Ishikawa (cell line): ENCODE results near the gene GHITM.

Experiments used
- CEBPB ChIP-seq: IDR thresholded peaks from 2 replicates; pipeline ENCODE4 v1.6.1; 2012
- CREB1 ChIP-seq: IDR thresholded peaks from 2 replicates; pipeline ENCODE4 v1.6.1; 2012; ENCODE audit warnings: low read depth
- EGR1 ChIP-seq: IDR thresholded peaks from 2 replicates; pipeline ENCODE4 v1.6.1; 2012
- EP300 ChIP-seq: IDR thresholded peaks from 2 replicates; pipeline ENCODE4 v1.6.1; 2012; ENCODE audit warnings: borderline replicate concordance
- FOXM1 ChIP-seq: IDR thresholded peaks from 2 replicates; pipeline ENCODE4 v1.6.1; 2012; ENCODE audit warnings: low read depth, borderline replicate concordance
- MAX ChIP-seq: IDR thresholded peaks from 2 replicates; pipeline ENCODE4 v1.6.1; 2012
- NFIC ChIP-seq: IDR thresholded peaks from 2 replicates; pipeline ENCODE4 v1.6.1; 2012
- RAD21 ChIP-seq: IDR thresholded peaks from 2 replicates; pipeline ENCODE4 v1.6.1; 2012; ENCODE audit warnings: low read depth
- REST ChIP-seq: IDR thresholded peaks from 2 replicates; pipeline ENCODE4 v1.6.1; 2012; ENCODE audit warnings: low read depth, mild to moderate bottlenecking
- TAF1 ChIP-seq: IDR thresholded peaks from 2 replicates; pipeline ENCODE4 v1.6.1; 2012; ENCODE audit warnings: low read depth, mild to moderate bottlenecking
- TCF12 ChIP-seq: IDR thresholded peaks from 2 replicates; pipeline ENCODE4 v1.6.1; 2012; ENCODE audit warnings: low read depth
- TEAD4 ChIP-seq: IDR thresholded peaks from 2 replicates; pipeline ENCODE4 v1.6.1; 2012
- USF1 ChIP-seq: IDR thresholded peaks from 2 replicates; pipeline ENCODE4 v1.6.1; 2012
- YY1 ChIP-seq: IDR thresholded peaks from 2 replicates; pipeline ENCODE4 v1.6.1; 2012; ENCODE audit warnings: low read depth
- ZBTB7A ChIP-seq: IDR thresholded peaks from 2 replicates; pipeline ENCODE4 v1.6.1; 2012; ENCODE audit warnings: low read depth

Gene GHITM

GRCh38 chr10:84139126-84140035 lies at the start of gene GHITM:
GHITM (plus strand) TSS chr10:84139509; CDS start chr10:84141501, 1,992 bp downstream.
- TF ChIP-seq EGR1 (peak; percentile 91), REST (no peak), NFIC (0 out of 2 replicates have a peak, but pooled peaks have one; percentile 6), CREB1 (peak; percentile 99), YY1 (peak; percentile 100), TCF12 (peak; percentile 68), TAF1 (peak; percentile 91), USF1 (no peak; the same call in 1 of the 2 replicates), FOXM1 (no peak; the same call in 1 of the 2 replicates), RAD21 (no peak), EP300 (no peak), ZBTB7A (no peak), MAX (peak; percentile 70), CEBPB (peak; percentile 86), TEAD4 (0 out of 2 replicates have a peak, but pooled peaks have one; percentile 7)

- TF ChIP-seq TEAD4 (no peak), RAD21 (no peak)
Observed at GRCh38 chr10:84095811-84096497, 43.4 kb upstream of the GHITM start.

GRCh38 chr10:84097787-84098353 lies 41.4 kb upstream of the GHITM start:
- TF ChIP-seq TAF1 (no peak), RAD21 (peak; percentile 59)

GRCh38 chr10:84098667-84099066 lies 40.6 kb upstream of the GHITM start:
- TF ChIP-seq RAD21 (no peak), EGR1 (no peak), REST (no peak), CEBPB (no peak), MAX (no peak), CREB1 (no peak), TCF12 (no peak), NFIC (no peak), TAF1 (no peak), ZBTB7A (no peak), TEAD4 (no peak), YY1 (no peak), FOXM1 (no peak), EP300 (no peak), USF1 (no peak)

GRCh38 chr10:84101042-84101441 lies 38.3 kb upstream of the GHITM start:
- TF ChIP-seq MAX, result no peak
- TF ChIP-seq CREB1, result no peak
- no peak for TF ChIP-seq ZBTB7A
- TF ChIP-seq RAD21, result no peak
- TF ChIP-seq FOXM1, result no peak

- TF ChIP-seq MAX, result no peak
- no peak for TF ChIP-seq YY1
- no peak for TF ChIP-seq REST
- TF ChIP-seq FOXM1, result no peak
- no peak for TF ChIP-seq CEBPB
- no peak for TF ChIP-seq NFIC
- no peak for TF ChIP-seq EP300
- TF ChIP-seq TEAD4, result no peak
Observed at GRCh38 chr10:84108797-84109196, 30.5 kb upstream of the GHITM start.
